Memory B cell (primary cell): Measurements from ENCODE around the gene GALNT10.

ENCODE experiments used
- ATAC-seq: fragments of 150-1000 bp; cut with Tn5 transposase; 2 replicates; pipeline ENCODE4 v1.10.0; 2021; ENCODE audit warnings: low read depth, mild to moderate bottlenecking, moderate library complexity
- DNase-seq, 2 donors: peaks; one replicate each; pipeline ENCODE4 v3.0.0; 2022; ENCODE audit warnings: low spot score in 2 of 2
- H3K27ac Mint-ChIP-seq: one replicate; pipeline ENCODE4 v1.8.0; 2022; ENCODE audit warnings: mild to moderate bottlenecking, moderate library complexity, mixed read lengths
- H3K27me3 Mint-ChIP-seq: one replicate; pipeline ENCODE4 v1.8.0; 2022; ENCODE audit warnings: mixed read lengths
- H3K36me3 Mint-ChIP-seq: one replicate; pipeline ENCODE4 v1.8.0; 2022; ENCODE audit warnings: mild to moderate bottlenecking, mixed read lengths
- H3K4me1 Mint-ChIP-seq: one replicate; pipeline ENCODE4 v1.8.0; 2022; ENCODE audit warnings: mixed read lengths
- H3K4me3 Mint-ChIP-seq: one replicate; pipeline ENCODE4 v1.8.0; 2022; ENCODE audit warnings: mild to moderate bottlenecking, moderate library complexity, mixed read lengths
- H3K9me3 Mint-ChIP-seq: one replicate; pipeline ENCODE4 v1.8.0; 2022; ENCODE audit warnings: mixed read lengths

GALNT10 gene

DNA sequence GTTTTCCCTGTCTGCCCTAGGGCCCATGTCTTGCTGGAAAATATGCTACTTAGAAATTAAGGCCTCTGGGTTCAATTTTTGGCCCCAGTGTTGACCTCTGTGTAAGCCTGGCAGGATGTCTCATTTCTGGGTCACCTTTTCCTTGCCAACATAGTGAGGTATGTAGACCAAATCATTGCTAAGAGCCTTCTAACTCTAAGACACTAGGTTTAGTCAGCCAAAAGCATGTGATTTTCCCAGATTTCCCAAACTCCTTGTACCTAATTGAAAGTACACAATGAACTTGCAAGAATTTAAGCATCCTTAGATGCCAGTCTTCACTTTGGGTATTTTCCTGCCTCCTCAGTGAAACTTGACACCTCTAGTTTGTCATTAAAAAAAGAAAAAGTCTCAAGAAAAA is 77.0 kb downstream of the GALNT10 start:
- no peak overlapping the region for H3K27ac Mint-ChIP-seq
- DNase-seq (no peak), ATAC-seq (no peak)
- H3K36me3 Mint-ChIP-seq = peaks cover 10% of the 10 kb centered on the region
- H3K27me3 Mint-ChIP-seq = no peaks in the 10 kb centered on the region
- H3K4me3 Mint-ChIP-seq = no peak overlapping the region
- no peaks in the 10 kb centered on the region for H3K9me3 Mint-ChIP-seq
- peaks cover 13% of the 10 kb centered on the region for H3K4me1 Mint-ChIP-seq

DNA sequence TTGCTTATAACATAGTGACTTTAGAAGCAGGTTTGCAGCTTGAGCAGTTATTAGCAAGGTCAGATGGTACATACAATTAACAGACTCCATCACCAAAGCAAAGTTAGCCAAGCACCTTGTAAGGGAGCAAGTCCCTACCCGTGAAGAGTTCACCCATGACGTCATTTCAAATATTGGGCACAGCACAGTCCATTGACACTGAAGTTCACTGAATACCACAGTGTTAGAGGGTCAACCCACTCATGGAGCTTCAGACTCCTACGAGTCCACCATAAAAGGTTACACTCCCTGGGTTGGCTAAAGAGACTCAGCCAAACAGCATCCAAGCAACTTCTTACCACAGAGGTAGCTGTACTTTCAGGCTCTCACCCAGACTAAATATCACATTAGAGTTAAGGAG is 77.5 kb downstream of the GALNT10 start:
- H3K4me3 Mint-ChIP-seq = no peak overlapping the region
- no peaks in the 10 kb centered on the region for H3K9me3 Mint-ChIP-seq
- no peak for ATAC-seq
- H3K36me3 Mint-ChIP-seq = peaks cover 6% of the 10 kb centered on the region
- no peaks in the 10 kb centered on the region for H3K27me3 Mint-ChIP-seq
- peaks cover 19% of the 10 kb centered on the region for H3K4me1 Mint-ChIP-seq
- no peak for DNase-seq
- no peak overlapping the region for H3K27ac Mint-ChIP-seq

DNA sequence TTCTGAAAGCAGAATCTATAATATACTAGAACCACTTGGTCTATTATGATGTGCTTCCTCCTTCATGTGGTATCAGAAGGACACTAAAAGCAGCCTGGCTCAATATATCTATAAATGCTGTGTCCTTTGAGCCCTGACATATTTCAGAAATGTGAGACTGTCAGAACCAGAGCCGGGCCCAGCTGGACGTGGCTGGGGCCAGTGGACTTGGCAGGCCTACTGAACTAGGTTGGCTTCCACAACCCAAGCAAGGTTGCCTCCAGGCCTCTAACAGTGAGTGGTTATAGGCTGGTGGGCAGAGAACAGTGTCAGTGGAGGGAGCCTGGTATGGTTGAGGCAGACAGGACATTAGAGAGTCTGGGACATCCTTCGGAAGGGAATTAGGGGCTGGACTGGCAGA is 78.9 kb downstream of the GALNT10 start:
- DNase-seq = no peak
- Mint-ChIP-seq H3K36me3 (peaks cover 6% of the 10 kb centered on the region), H3K4me3 (no peak overlapping the region), H3K4me1 (peaks cover 30% of the 10 kb centered on the region), H3K27me3 (no peaks in the 10 kb centered on the region), H3K27ac (no peak overlapping the region), H3K9me3 (no peaks in the 10 kb centered on the region)
- no peak for ATAC-seq

DNA sequence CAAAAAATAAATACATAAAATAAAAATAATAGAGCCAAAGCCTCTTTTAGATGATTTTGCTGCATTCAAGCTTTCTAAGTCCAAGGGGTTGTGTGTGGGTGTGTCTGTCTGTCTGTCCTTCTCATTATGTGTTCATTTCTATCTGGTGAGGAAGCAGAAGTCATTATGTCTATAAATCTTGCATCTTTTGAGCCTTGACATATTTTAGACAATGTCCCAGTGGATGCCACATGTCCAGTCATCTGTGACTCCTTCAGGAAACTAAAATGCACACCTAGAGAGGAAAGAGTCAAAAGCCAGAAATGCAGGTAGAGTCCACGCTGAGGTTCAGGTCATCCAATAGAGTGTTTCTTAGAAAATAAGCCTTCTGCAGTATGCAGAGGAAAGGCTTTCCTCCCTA is 80.9 kb downstream of the GALNT10 start:
- DNase-seq = no peak
- peaks cover 38% of the 10 kb centered on the region for H3K4me1 Mint-ChIP-seq
- H3K9me3 Mint-ChIP-seq = no peaks in the 10 kb centered on the region
- no peak overlapping the region for H3K4me3 Mint-ChIP-seq
- no peak for ATAC-seq
- no peaks in the 10 kb centered on the region for H3K27me3 Mint-ChIP-seq
- H3K36me3 Mint-ChIP-seq = peaks cover 8% of the 10 kb centered on the region
- no peak overlapping the region for H3K27ac Mint-ChIP-seq

DNA sequence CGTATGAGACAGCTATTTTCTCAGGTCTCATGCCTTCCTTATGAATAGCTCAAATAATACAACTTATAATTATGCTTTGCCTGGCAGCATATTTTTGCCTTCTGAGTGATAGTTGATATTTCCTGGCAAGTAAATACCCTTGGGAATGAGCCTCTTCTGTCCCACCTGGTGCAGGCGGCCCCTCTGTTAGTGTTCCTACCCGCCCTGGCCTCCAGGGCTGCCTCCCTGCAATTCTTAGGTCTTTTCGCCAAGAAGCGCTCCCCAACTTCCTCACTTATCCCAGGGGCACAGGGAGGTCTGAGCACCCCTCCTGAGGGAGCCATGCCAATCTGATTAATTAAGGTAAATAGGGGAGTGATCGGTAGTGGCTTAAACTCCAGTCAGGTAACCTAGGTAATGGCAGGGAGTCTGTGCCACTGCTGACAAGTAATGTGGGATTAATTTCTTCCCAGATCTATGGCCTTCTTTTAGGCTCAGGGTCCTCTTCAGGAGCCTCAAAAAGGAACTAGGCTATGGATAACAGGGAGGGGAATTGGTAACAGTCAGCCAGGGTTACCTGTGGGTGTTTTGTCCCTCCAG is 81.5 kb downstream of the GALNT10 start:
- ATAC-seq = no peak
- no peaks in the 10 kb centered on the region for H3K27me3 Mint-ChIP-seq
- H3K9me3 Mint-ChIP-seq = no peaks in the 10 kb centered on the region
- H3K27ac Mint-ChIP-seq = peak overlapping the region; percentile 58
- H3K4me3 Mint-ChIP-seq = no peak overlapping the region
- DNase-seq = no peak
- H3K36me3 Mint-ChIP-seq = peaks cover 8% of the 10 kb centered on the region
- H3K4me1 Mint-ChIP-seq = peaks cover 40% of the 10 kb centered on the region

DNA sequence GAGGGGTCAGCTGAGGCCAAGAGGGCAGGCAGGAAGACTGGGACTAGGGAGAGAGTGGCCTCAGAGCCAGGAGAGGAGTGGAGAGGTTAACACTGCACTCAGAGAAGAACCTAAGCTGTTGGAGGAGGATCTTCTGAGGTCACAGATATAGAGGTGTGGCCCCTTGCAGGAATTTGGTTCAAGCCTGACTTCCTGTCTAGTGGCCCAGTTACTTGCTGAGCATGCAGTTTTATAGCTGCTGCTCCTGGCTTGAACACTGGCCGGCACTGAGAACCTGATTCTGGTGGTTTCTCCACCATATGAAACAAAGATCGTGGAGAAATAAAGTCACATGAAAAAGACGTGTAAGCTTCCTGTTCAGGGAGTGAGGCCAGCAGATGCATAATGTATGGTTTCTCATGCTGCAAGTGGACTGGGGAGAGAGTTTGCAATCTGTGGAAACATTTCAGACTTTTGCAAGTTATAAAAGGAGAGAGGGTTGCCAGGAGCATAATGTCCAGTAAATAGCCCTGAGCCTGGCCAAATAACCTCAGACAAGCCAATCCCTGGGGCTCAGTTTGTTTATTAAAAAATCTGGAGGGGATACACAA is 82.6 kb downstream of the GALNT10 start:
- Mint-ChIP-seq H3K27ac (peak overlapping the region; percentile 58), H3K27me3 (no peaks in the 10 kb centered on the region), H3K36me3 (peaks cover 7% of the 10 kb centered on the region), H3K4me3 (peak overlapping the region; percentile 47), H3K4me1 (peaks cover 44% of the 10 kb centered on the region), H3K9me3 (no peaks in the 10 kb centered on the region)
- ATAC-seq = peak; percentile 78
- DNase-seq = peak in 1 of 2 donors; percentile 1

DNA sequence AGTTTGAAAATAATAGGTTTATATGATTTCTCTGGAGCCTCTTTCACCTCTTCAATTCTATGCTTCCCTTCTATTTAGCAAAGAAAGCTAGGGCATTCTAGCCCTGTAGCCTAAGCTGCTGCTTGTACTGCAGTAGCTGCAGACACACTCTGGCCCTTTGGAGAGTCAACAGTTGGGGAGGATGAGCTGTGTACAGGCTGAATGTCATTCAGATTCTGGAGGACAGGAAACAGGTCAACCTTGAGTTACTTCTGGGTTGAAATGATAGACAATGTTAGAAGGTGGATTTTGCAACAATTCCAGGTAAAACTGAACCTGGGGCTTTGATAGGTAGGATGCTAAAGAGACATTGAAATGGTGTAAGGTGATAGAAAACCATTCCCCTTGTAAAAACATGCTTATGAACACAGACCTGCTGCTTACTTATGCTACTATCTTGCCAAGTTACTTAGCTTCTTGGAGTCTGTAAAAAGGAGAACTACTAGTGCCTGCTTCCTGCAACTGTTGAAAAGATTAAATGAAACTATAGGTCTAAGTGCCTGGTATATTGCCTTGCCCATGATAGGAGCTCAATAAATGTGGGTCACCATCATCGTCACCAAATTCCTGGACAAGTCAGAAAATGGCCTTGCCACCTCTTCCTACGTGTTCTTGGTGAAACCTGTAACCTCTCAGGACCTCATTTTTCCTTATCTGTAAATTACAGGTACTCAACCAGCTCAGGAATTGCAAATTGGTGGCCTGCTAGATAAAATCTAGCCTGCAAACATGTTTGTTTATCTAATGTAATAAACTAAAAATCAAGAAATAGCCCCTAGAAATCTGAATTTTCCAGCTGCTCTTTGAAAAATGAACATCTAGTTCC is 83.7 kb downstream of the GALNT10 start:
- Mint-ChIP-seq H3K4me1 (peaks cover 48% of the 10 kb centered on the region), H3K4me3 (no peak overlapping the region), H3K27ac (peak overlapping the region; percentile 39), H3K27me3 (no peaks in the 10 kb centered on the region), H3K9me3 (no peaks in the 10 kb centered on the region), H3K36me3 (peaks cover 4% of the 10 kb centered on the region)
- no peak for DNase-seq
- peak; percentile 72 for ATAC-seq

DNA sequence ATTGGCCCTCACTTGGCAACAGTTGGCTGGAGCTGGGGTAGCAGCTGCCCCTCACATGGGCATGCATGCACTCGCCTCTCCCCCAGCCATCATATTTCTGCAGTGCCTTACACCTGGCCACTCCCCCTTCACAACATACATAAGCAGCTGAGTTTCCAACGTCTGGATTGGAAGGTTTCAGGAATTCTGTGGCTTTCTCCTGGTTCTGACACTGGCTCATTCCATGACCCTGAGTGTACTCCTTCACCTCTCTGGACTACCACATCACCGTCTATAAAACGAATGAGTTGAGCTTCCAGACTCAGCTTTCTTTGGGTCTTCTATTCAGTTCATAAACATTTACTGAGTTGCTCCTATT is 84.3 kb downstream of the GALNT10 start:
- Mint-ChIP-seq H3K27me3 (no peaks in the 10 kb centered on the region), H3K4me1 (peaks cover 45% of the 10 kb centered on the region)
- ATAC-seq = no peak

DNA sequence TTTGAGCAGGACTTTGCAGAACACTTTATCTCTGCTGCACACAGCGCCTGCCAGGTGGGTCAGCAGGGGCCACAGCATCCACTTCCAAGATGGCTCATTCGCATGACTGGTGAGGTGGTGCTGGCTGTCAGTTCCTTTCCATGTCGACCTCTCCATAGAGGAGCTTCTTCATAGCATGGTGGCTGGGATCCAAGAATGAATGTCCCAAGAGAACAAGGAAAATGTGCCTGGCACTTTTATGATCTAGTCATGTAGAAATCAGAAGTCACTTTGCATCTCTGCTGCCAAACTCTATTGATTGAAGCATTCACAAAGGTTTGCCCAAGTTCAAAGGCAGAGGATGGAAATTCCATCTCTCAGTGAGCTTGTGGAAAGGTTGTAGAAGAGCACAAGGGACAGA is 85.0 kb downstream of the GALNT10 start:
- Mint-ChIP-seq H3K27ac (no peak overlapping the region), H3K9me3 (no peaks in the 10 kb centered on the region), H3K4me1 (peaks cover 48% of the 10 kb centered on the region)

More for the DNA sequence above, 84.3 kb downstream of the GALNT10 start:
- H3K36me3 Mint-ChIP-seq = peaks cover 4% of the 10 kb centered on the region
- DNase-seq = no peak
- no peak overlapping the region for H3K4me3 Mint-ChIP-seq
- no peaks in the 10 kb centered on the region for H3K9me3 Mint-ChIP-seq
- no peak overlapping the region for H3K27ac Mint-ChIP-seq

DNA sequence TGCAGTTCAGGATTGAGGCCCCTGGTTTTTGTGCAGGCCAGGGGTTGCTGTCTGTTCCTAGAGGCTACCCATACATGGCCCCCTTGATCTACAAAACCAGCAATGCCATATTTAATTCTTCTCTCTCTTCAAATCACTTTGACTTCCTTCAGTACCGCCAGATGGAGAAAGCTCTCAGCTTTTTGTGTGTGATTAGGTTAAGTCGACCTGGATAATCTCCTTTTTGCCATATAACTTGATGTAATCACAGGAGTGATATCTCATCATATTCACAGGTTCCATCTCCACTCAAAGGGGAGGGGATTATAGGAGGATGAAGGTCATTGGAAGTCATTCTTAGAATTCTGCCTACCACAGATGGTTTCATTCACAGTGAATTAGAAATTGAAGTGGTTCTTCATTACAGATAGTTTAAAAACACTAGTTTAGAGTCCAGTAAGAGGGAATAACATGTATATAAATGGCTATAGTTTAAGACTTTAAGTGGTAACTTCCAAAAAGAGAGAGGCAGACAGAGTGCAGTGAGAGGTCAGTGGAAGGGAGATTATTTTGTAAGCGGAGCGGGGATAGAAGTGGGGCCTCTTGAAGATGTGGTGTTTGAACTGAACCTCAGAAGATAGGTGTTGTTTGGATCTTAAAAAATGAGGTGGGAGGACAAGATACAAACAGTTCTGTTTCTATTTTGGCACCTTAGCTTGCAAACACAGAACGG is 85.9 kb downstream of the GALNT10 start:
- Mint-ChIP-seq H3K4me3 (no peak overlapping the region), H3K4me1 (peaks cover 47% of the 10 kb centered on the region), H3K27ac (peak overlapping the region; percentile 5), H3K36me3 (peaks cover 8% of the 10 kb centered on the region), H3K27me3 (no peaks in the 10 kb centered on the region), H3K9me3 (no peaks in the 10 kb centered on the region)
- ATAC-seq (no peak), DNase-seq (no peak)

More for the DNA sequence above, 85.0 kb downstream of the GALNT10 start:
- Mint-ChIP-seq H3K36me3 (peaks cover 4% of the 10 kb centered on the region), H3K27me3 (no peaks in the 10 kb centered on the region), H3K4me3 (no peak overlapping the region)
- no peak for DNase-seq
- no peak for ATAC-seq

DNA sequence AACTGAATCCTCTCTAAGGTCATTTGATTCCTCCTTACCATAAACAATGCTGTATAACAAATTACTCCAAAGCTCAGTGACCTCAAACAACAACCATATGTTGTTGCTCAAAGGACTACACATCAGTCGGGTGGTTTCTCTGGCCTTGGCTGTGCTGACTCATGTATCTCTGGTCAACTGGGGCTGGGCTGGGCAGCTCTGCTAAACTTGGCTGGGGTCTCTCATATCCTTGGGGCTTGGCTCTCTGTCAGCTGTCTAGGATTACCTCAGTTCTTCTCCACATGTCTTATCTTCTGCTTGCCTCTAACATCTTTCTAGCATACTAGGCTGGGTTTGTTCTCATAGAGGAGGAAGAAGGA is 86.4 kb downstream of the GALNT10 start:
- no peaks in the 10 kb centered on the region for H3K9me3 Mint-ChIP-seq
- DNase-seq (no peak), ATAC-seq (no peak)
- peaks cover 8% of the 10 kb centered on the region for H3K36me3 Mint-ChIP-seq
- H3K27ac Mint-ChIP-seq = peak overlapping the region; percentile 5
- no peaks in the 10 kb centered on the region for H3K27me3 Mint-ChIP-seq
- H3K4me1 Mint-ChIP-seq = peaks cover 45% of the 10 kb centered on the region
- no peak overlapping the region for H3K4me3 Mint-ChIP-seq

DNA sequence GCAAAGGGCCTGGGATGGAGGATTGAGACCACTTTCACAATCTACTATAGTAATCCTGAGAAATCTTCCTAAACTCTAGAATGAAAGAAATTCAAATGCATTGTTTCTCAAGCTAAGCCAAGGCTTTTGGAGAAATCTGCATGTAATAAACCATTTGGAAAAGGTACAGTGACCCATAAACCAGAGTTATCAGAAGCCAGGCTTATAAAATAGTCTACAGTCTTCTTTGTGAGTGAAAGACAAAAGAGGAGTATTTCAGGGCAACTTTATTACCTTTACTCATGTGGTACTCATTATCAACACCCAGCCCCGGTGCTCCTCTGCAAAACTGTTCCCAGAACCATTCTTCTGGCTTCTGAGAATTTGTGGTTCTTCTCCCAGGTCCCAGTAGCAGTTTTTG is 87.0 kb downstream of the GALNT10 start:
- Mint-ChIP-seq H3K27ac (no peak overlapping the region), H3K4me3 (no peak overlapping the region), H3K4me1 (peaks cover 43% of the 10 kb centered on the region), H3K9me3 (no peaks in the 10 kb centered on the region), H3K27me3 (no peaks in the 10 kb centered on the region), H3K36me3 (peaks cover 9% of the 10 kb centered on the region)
- DNase-seq = no peak
- ATAC-seq = no peak

DNA sequence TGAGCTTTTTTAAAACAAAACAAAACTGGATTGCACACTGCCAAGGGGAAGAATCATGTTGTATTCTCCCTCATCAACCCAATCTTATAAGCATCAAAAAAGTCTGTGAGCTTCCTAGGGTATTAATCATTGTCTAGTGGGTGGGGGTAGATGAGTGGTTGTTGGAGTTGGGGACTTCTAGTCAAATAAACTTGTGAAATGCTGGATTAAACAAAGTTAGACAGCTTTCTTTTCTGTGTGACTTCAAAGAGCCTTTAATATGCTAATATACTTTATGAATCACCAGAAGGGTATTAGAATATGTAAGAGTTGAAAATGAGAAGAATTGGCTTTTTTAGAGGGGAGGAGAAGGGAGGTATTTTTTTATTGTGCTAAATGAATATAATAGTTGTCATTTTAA is 87.7 kb downstream of the GALNT10 start:
- Mint-ChIP-seq H3K27me3 (no peaks in the 10 kb centered on the region), H3K4me3 (no peak overlapping the region), H3K9me3 (no peaks in the 10 kb centered on the region), H3K4me1 (peaks cover 39% of the 10 kb centered on the region), H3K36me3 (peaks cover 9% of the 10 kb centered on the region), H3K27ac (peak overlapping the region; percentile 17)
- DNase-seq (no peak), ATAC-seq (no peak)

DNA sequence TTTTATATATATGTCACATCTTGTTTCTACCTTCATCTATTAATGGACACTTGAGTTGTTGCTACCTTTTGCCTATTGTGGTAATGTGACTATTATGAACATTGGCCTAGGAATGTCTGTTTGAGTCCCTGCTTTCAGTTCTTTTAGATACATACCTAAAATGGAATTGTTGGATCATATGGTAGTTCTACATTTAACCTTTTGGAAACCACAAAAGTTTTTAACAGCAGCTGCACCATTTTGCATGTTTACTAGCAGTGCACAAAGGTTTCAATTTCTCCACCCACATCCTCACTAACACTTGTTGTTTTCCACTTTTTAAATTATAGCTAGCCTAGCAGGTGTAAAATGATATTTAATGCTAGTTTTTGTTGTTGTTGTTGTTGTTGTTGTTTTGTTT is 88.4 kb downstream of the GALNT10 start:
- DNase-seq (no peak), ATAC-seq (no peak)
- no peaks in the 10 kb centered on the region for H3K27me3 Mint-ChIP-seq
- H3K9me3 Mint-ChIP-seq = no peaks in the 10 kb centered on the region
- H3K4me3 Mint-ChIP-seq = no peak overlapping the region
- H3K36me3 Mint-ChIP-seq = peaks cover 9% of the 10 kb centered on the region
- no peak overlapping the region for H3K27ac Mint-ChIP-seq
- peaks cover 40% of the 10 kb centered on the region for H3K4me1 Mint-ChIP-seq
